A549 (cell line): ENCODE results near the gene ITPRIPL2. TPM values are rescaled to one million over a fixed set of nuclear protein-coding genes. Genes with fewer than 3 reads are reported as not detected.
A peak's percentile ranks its signal among the peaks of the same experiment; 100 is the strongest.

Experiments
- ATAC-seq, 2 experiments: fragments of 200-7000 bp in 1 of 2; fragments of >200 bp in 1 of 2; cut with Nextera tagmentation in 1 of 2; cut with Tn5 transposase in 1 of 2; 3 replicates each; pipeline versions ENCODE4 v1.8.0 to v1.9.1; 2018 to 2020; ENCODE audit warnings: mild to moderate bottlenecking in 1 of 2, moderate library complexity in 1 of 2
- CTCF ChIA-PET: fragments of 300-600 bp; sonication (Branson Sonifier 250); formaldehyde crosslinking; extraction: SDS; loops from one replicate; lab custom pipeline; 2021; ENCODE audit warnings: antibody characterized with exemption, inconsistent platforms; lab: Yijun Ruan, JAX
- POLR2A ChIA-PET: fragments of 350-600 bp; formaldehyde crosslinking; extraction: SDS; loops from one replicate; lab custom pipeline; 2021; ENCODE audit warnings: antibody characterized with exemption, inconsistent platforms; lab: Yijun Ruan, JAX
- DNase-seq, 2 experiments: peaks; one replicate each; pipeline versions ENCODE4 v3.0.0 to v3.0.0-alpha.2; 2011 to 2016; ENCODE audit warnings: low read depth in 1 of 2, low spot score in 1 of 2
- FAIRE-seq: peaks from 2 replicates; lab custom pipeline; 2011; peaks lifted over from hg19 to GRCh38; lab: Jason Lieb, UNC
- H3K27ac ChIP-seq, 2 experiments: fragments of >200 bp; sonication (Bioruptor Twin); formaldehyde crosslinking; 3 replicates each; pipeline ENCODE4 v1.5.1; 2016 to 2017
- H3K4me1 ChIP-seq: fragments of >200 bp; sonication (Bioruptor Twin); formaldehyde crosslinking; 3 replicates; pipeline ENCODE4 v1.6.1; 2016
- H3K4me2 ChIP-seq: fragments of >200 bp; sonication (Bioruptor Twin); formaldehyde crosslinking; 3 replicates; pipeline ENCODE4 v1.6.1; 2016
- H3K4me3 ChIP-seq: fragments of >200 bp; sonication (Bioruptor Twin); formaldehyde crosslinking; 3 replicates; pipeline ENCODE4 v1.5.1; 2016
- H3K9me3 ChIP-seq: fragments of >200 bp; sonication (Bioruptor Twin); formaldehyde crosslinking; 3 replicates; pipeline ENCODE4 v1.6.1; 2016
- CBX2 ChIP-seq: fragments of 200-600 bp; sonication (generic); IDR thresholded peaks from 2 replicates; pipeline ENCODE4 v1.6.1; 2016; ENCODE audit warnings: low read depth, mild to moderate bottlenecking, borderline replicate concordance
- CBX8 ChIP-seq: fragments of 200-600 bp; sonication (generic); IDR thresholded peaks from 2 replicates; pipeline ENCODE4 v1.6.1; 2016
- CEBPB ChIP-seq, 2 experiments: fragments of >200 bp in 1 of 2; sonication (Bioruptor Twin) in 1 of 2; formaldehyde crosslinking in 1 of 2; IDR thresholded peaks; 2 replicates each; pipeline ENCODE4 v1.6.1; 2012 to 2016
- CHD4 ChIP-seq: fragments of 200-600 bp; sonication (generic); IDR thresholded peaks from 2 replicates; pipeline ENCODE4 v1.6.1; 2016; ENCODE audit warnings: antibody characterized with exemption, mild to moderate bottlenecking, borderline replicate concordance
- ELK1 ChIP-seq: fragments of 150-350 bp; IDR thresholded peaks from 2 replicates; pipeline ENCODE4 v1.6.1; 2014; ENCODE audit warnings: low read depth, mild to moderate bottlenecking, low read length
- EP300 ChIP-seq, 2 experiments: fragments of >200 bp; sonication (Bioruptor Twin); formaldehyde crosslinking; IDR thresholded peaks; 2 replicates in 1 of 2; 3 replicates in 1 of 2; pipeline ENCODE4 v1.6.1; 2016 to 2017
- ESRRA ChIP-seq: fragments of 150-350 bp; IDR thresholded peaks from 2 replicates; pipeline ENCODE4 v1.6.1; 2014; ENCODE audit warnings: mild to moderate bottlenecking, low read length, borderline replicate concordance
- FOSL2 ChIP-seq, 2 experiments: fragments of 450-650 bp in 1 of 2; fragments of >200 bp in 1 of 2; sonication (Bioruptor Twin) in 1 of 2; formaldehyde crosslinking; IDR thresholded peaks; 2 replicates each; pipeline versions ENCODE4 v1.5.0 to v1.6.1; 2016 to 2020; ENCODE audit warnings: mild to moderate bottlenecking in 1 of 2, moderate library complexity in 1 of 2
- FOXS1 ChIP-seq: fragments of 250-450 bp; sonication (Bioruptor Pico); IDR thresholded peaks from 2 replicates; pipeline ENCODE4 v1.5.0; 2020; ENCODE audit warnings: mild to moderate bottlenecking, moderate library complexity
- GATA3 ChIP-seq: IDR thresholded peaks from 2 replicates; pipeline ENCODE4 v1.6.1; 2012; ENCODE audit warnings: borderline replicate concordance
- HEYL ChIP-seq: fragments of 250-450 bp; sonication (Bioruptor Pico); IDR thresholded peaks from 2 replicates; pipeline ENCODE4 v1.8.0; 2021; ENCODE audit warnings: mild to moderate bottlenecking, moderate library complexity
- HOXB13 ChIP-seq: fragments of 250-450 bp; sonication (Bioruptor Pico); IDR thresholded peaks from 2 replicates; pipeline ENCODE4 v1.5.0; 2020; ENCODE audit warnings: low read depth, mild to moderate bottlenecking, moderate library complexity
- JUN ChIP-seq, 2 experiments: fragments of >200 bp; sonication (Bioruptor Twin); formaldehyde crosslinking; IDR thresholded peaks; 2 replicates in 1 of 2; 3 replicates in 1 of 2; pipeline ENCODE4 v1.6.1; 2016 to 2017
- JUNB ChIP-seq: fragments of >200 bp; sonication (Bioruptor Twin); formaldehyde crosslinking; IDR thresholded peaks from 2 replicates; pipeline ENCODE4 v1.6.1; 2016
- KDM1A ChIP-seq: fragments of 200-600 bp; sonication (generic); IDR thresholded peaks from 2 replicates; pipeline ENCODE4 v1.6.1; 2016; ENCODE audit warnings: low read depth, mild to moderate bottlenecking
- MAFK ChIP-seq: fragments of 450-650 bp; IDR thresholded peaks from 2 replicates; pipeline ENCODE4 v1.6.1; 2014; ENCODE audit not compliant: partially characterized antibody
- MAX ChIP-seq: IDR thresholded peaks from 2 replicates; pipeline ENCODE4 v1.6.1; 2012
- MAZ ChIP-seq: fragments of 150-350 bp; IDR thresholded peaks from 2 replicates; pipeline ENCODE4 v1.6.1; 2014; ENCODE audit warnings: antibody characterized with exemption, low read depth, low read length, borderline replicate concordance
- MYC ChIP-seq: IDR thresholded peaks from 2 replicates; pipeline ENCODE4 v1.6.1; 2012; ENCODE audit warnings: mild to moderate bottlenecking, inconsistent platforms, low read length, improper control_type of control experiment, borderline replicate concordance
- POLR2AphosphoS2 ChIP-seq: conservative IDR thresholded peaks from 2 replicates; pipeline ENCODE4 v1.6.1; 2012; ENCODE audit warnings: low read length, improper control_type of control experiment, inconsistent platforms
- RAD21 ChIP-seq, 2 experiments: fragments of >200 bp in 1 of 2; sonication (Bioruptor Twin) in 1 of 2; formaldehyde crosslinking in 1 of 2; IDR thresholded peaks in 1 of 2; conservative IDR thresholded peaks in 1 of 2; 2 replicates in 1 of 2; 3 replicates in 1 of 2; pipeline ENCODE4 v1.6.1; 2012 to 2018; ENCODE audit warnings: inconsistent platforms in 1 of 2
- RNF2 ChIP-seq: fragments of 200-600 bp; sonication (generic); IDR thresholded peaks from 2 replicates; pipeline ENCODE4 v1.6.1; 2016; ENCODE audit warnings: low read depth, mild to moderate bottlenecking, antibody characterized with exemption, moderate library complexity, borderline replicate concordance
- SMC3 ChIP-seq: fragments of >200 bp; sonication (Bioruptor Twin); formaldehyde crosslinking; IDR thresholded peaks from 3 replicates; pipeline ENCODE4 v1.6.1; 2018; ENCODE audit warnings: inconsistent platforms
- SREBF2 ChIP-seq: fragments of 450-650 bp; IDR thresholded peaks from 2 replicates; pipeline ENCODE4 v1.6.1; 2014; ENCODE audit warnings: mild to moderate bottlenecking, moderate library complexity
- TFCP2L1 ChIP-seq: fragments of 250-450 bp; sonication (Bioruptor Pico); IDR thresholded peaks from 2 replicates; pipeline ENCODE4 v1.5.0; 2021; ENCODE audit warnings: mild to moderate bottlenecking
- TP53 ChIP-seq: fragments of 250-450 bp; sonication (Bioruptor Pico); IDR thresholded peaks from 2 replicates; pipeline ENCODE4 v1.5.0; 2021; ENCODE audit warnings: mild to moderate bottlenecking, moderate library complexity
- USF2 ChIP-seq: fragments of 450-650 bp; IDR thresholded peaks from 2 replicates; pipeline ENCODE4 v1.6.1; 2014; ENCODE audit warnings: antibody characterized with exemption
- ZNF302 ChIP-seq: fragments of 250-450 bp; sonication (Bioruptor Pico); IDR thresholded peaks from 2 replicates; pipeline ENCODE4 v1.9.0; 2021; ENCODE audit warnings: inconsistent platforms, mild to moderate bottlenecking, moderate library complexity
- WGBS: methylation state at CpG from one replicate; pipeline ENCODE4 v1.1.6; 2017; ENCODE audit errors: missing lambda C conversion rate; 5-methylcytosine and 5-hydroxymethylcytosine counted together
- polyA plus RNA-seq, 4 experiments: library from polyadenylated mRNA; depleted of rRNA in 3 of 4; stranded (reverse); fragments of >200 nt; fragmentation: RNase III in 1 of 4; extraction: RNeasy Plus Mini Kit Qiagen cat#74134 plus additional on column Dnase treatment in 1 of 4; gene quantifications; 2 replicates in 3 of 4; 3 replicates in 1 of 4; pipeline ENCODE4 v1.2.3, GENCODE V29; 2011 to 2017
- TF ChIP-seq, protein P1 (sequence below): fragments of 250-450 bp; sonication (Bioruptor Pico); IDR thresholded peaks from 2 replicates; pipeline ENCODE4 v1.5.0; 2020; ENCODE audit warnings: low read depth, mild to moderate bottlenecking, moderate library complexity
- TF ChIP-seq, protein P2 (sequence below): fragments of 200-600 bp; sonication (generic); IDR thresholded peaks from 2 replicates; pipeline ENCODE4 v1.6.1; 2016; ENCODE audit warnings: antibody characterized with exemption, mild to moderate bottlenecking, moderate library complexity

ITPRIPL2 gene
- polyA plus RNA-seq, 2 of the 4 experiments (the other 2 are of a cell fraction) = 15.5 to 17.5 TPM

DNA sequence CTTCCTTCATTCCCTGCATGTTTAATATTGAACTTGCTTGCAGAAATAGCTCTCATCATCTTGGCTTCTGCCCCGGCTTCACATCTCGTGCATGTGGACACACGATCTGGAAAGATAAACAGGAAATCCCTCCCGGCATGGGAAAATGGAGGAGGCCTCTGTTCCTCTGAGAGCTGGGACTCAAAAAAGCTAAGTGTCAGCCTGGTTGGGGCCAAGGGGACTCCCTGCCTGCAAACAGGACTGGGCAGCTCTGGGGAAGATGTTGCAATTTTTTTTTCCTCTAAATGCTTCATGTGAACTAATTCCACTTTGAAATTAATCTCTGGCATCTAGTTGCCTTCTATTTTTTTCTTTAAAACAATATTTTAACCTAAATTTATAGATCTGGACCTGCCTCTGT is 24.8 kb downstream of the ITPRIPL2 start:
- no peaks in the 10 kb centered on the region for H3K9me3 ChIP-seq
- FAIRE-seq (no peak), DNase-seq (peak; percentile 60 to 84), ATAC-seq (peak; percentile 40 to 64; a peak in 4 of 6 replicates)
- H3K4me1 ChIP-seq = peaks cover 60% of the 10 kb centered on the region
- H3K4me2 ChIP-seq = peak overlapping the region; percentile 87
- peak overlapping the region; percentile 76 to 85 for H3K27ac ChIP-seq
- WGBS = 0% methylated on average over 4 of the region's 4 CpGs
- CTCF ChIA-PET = interaction anchor here (0.6 to 3.7 kb wide), 9 partner anchors 9 to 1670 kb away, joined by 3 to 13 read pairs (median 3); no protein-coding TSS in a partner anchor
- TF ChIP-seq POLR2AphosphoS2 (no peak), HOXB13 (no peak), FOSL2 (IDR thresholded peaks at IDR 0.05) (no peak), FOSL2 (CRISPR knock-in tag; IDR thresholded peaks at IDR 0.05) (peak; percentile 16; the same call in 1 of the 2 replicates), CHD4 (no peak), JUNB (no peak), ESRRA (no peak), GATA3 (peak; percentile 22; the same call in 1 of the 2 replicates), ELK1 (no peak), USF2 (no peak), SREBF2 (no peak), FOXS1 (CRISPR knock-in tag) (no peak), MAZ (no peak), CEBPB (IDR thresholded peaks at IDR 0.05) (peak; percentile 33 to 59; a peak in 2 of 4 replicates), MAX (peak; percentile 54), ZNF302 (no peak), JUN (IDR thresholded peaks at IDR 0.05) (no peak), CBX8 (no peak), RNF2 (no peak), SMC3 (no peak), MYC (no peak), EP300 (IDR thresholded peaks at IDR 0.05) (no peak), CBX2 (no peak), HEYL (CRISPR knock-in tag) (no peak), RAD21 (conservative IDR thresholded peaks at IDR 0.05 in 1 of 2, IDR thresholded peaks at IDR 0.05 in 1 of 2) (no peak), MAFK (no peak), TFCP2L1 (CRISPR knock-in tag) (no peak), TP53 (no peak), KDM1A (no peak)
- TF ChIP-seq, protein P1, sequence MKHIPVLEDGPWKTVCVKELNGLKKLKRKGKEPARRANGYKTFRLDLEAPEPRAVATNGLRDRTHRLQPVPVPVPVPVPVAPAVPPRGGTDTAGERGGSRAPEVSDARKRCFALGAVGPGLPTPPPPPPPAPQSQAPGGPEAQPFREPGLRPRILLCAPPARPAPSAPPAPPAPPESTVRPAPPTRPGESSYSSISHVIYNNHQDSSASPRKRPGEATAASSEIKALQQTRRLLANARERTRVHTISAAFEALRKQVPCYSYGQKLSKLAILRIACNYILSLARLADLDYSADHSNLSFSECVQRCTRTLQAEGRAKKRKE (CRISPR knock-in tag) = no peak
- TF ChIP-seq, protein P2, sequence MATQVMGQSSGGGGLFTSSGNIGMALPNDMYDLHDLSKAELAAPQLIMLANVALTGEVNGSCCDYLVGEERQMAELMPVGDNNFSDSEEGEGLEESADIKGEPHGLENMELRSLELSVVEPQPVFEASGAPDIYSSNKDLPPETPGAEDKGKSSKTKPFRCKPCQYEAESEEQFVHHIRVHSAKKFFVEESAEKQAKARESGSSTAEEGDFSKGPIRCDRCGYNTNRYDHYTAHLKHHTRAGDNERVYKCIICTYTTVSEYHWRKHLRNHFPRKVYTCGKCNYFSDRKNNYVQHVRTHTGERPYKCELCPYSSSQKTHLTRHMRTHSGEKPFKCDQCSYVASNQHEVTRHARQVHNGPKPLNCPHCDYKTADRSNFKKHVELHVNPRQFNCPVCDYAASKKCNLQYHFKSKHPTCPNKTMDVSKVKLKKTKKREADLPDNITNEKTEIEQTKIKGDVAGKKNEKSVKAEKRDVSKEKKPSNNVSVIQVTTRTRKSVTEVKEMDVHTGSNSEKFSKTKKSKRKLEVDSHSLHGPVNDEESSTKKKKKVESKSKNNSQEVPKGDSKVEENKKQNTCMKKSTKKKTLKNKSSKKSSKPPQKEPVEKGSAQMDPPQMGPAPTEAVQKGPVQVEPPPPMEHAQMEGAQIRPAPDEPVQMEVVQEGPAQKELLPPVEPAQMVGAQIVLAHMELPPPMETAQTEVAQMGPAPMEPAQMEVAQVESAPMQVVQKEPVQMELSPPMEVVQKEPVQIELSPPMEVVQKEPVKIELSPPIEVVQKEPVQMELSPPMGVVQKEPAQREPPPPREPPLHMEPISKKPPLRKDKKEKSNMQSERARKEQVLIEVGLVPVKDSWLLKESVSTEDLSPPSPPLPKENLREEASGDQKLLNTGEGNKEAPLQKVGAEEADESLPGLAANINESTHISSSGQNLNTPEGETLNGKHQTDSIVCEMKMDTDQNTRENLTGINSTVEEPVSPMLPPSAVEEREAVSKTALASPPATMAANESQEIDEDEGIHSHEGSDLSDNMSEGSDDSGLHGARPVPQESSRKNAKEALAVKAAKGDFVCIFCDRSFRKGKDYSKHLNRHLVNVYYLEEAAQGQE = no peak
- no peak overlapping the region for H3K4me3 ChIP-seq
- POLR2A ChIA-PET = interaction anchor here (0.6 to 0.8 kb wide), 3 partner anchors 15 to 24 kb away, joined by 3 read pairs; no protein-coding TSS in a partner anchor
